T47D (cell line): ENCODE data around the gene EPHA3.
A peak's percentile ranks its signal among the peaks of the same experiment; 100 is the strongest.

Source experiments
- DNase-seq, 2 experiments: peaks; one replicate each; pipeline versions ENCODE4 v3.0.0 to v3.0.0-alpha.2; 2011 to 2012; ENCODE audit warnings: low read depth in 1 of 2, low spot score in 1 of 2
- JUND ChIP-seq: IDR thresholded peaks from 2 replicates; pipeline ENCODE4 v1.6.1; 2012; ENCODE audit warnings: low read depth
- in situ Hi-C: cut with HindIII; loops from 2 replicates; pipeline ENCODE4 v1.10.0; 2016; ENCODE audit warnings: low sequenced_read_pairs, low pct_unique_long_range_greater_than_20kb

Gene EPHA3

GRCh38 chr3:89488800-89489580 is 381.6 kb downstream of the EPHA3 start:
- in situ Hi-C loops, result no loop called here
- no peak for DNase-seq
- TF ChIP-seq JUND, result no peak

DNA sequence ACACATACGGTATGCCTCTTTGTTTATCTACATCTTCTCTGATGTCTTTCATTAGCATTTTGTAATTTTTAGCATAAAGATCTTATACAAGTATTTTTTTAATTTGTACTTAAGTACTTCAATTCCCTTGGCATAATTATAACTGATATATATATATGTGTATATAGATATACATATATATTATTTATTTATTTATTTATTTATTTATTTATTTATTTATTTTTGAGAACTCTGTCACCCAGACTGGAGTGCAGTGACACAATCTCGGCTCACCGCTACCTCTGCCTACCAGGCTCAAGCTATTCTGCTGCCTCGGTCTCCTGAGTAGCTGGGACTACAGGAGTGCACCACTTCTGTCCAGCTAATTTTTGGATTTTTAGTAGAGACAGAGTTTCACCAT is 382.7 kb downstream of the EPHA3 start:
- in situ Hi-C loops, result no loop called here
- TF ChIP-seq JUND, result no peak
- DNase-seq, result no peak

DNA sequence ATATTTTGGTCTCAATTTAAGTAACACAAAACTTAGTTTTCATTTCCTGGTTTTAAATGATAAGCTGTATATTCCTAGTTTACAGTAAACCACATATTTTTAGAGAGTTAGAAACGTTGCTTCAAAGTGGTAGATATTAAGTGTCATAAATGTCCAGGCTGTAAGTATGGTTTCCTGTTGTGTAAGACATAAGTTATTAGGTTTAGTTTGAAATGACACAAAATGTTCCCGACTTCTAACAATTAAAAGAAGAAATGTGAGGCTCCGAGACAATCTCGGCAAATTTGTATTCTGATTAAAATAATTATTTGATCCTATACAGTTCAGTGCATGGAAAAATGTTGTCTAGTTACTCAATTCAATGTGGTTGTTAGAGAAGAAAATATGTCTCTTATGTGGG is 387.3 kb downstream of the EPHA3 start:
- TF ChIP-seq JUND, result no peak
- in situ Hi-C loops, result no loop called here
- no peak for DNase-seq

- TF ChIP-seq JUND, result no peak
Observed at GRCh38 chr3:89503891-89504391, 396.5 kb downstream of the EPHA3 start.

DNA sequence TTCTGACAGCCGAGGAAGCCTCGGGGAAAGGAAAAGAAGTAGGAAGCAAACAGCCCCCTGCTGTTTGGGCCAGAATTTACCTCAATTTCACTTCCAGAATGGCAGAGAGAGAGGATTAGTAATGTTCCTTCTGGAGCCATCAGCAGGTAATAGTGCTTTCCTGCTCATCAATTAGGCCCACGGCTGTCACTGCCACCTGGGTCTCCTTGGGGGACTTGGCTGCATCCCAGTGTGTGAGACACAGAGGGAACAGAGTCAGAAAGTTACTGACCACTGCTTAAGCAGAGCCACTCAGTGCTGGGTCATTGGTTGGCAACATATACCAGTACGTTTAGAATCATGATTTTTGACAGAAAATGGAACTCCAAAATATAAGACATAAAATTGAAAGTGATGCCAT is 397.0 kb downstream of the EPHA3 start:
- in situ Hi-C loops, result no loop called here
- peak in 1 of 2 experiments; percentile 4 for DNase-seq
- TF ChIP-seq JUND, result no peak

More at GRCh38 chr3:89503891-89504391, 396.5 kb downstream of the EPHA3 start:
- DNase-seq, result peak in 1 of 2 experiments; percentile 29
- in situ Hi-C loops, result no loop called here

DNA sequence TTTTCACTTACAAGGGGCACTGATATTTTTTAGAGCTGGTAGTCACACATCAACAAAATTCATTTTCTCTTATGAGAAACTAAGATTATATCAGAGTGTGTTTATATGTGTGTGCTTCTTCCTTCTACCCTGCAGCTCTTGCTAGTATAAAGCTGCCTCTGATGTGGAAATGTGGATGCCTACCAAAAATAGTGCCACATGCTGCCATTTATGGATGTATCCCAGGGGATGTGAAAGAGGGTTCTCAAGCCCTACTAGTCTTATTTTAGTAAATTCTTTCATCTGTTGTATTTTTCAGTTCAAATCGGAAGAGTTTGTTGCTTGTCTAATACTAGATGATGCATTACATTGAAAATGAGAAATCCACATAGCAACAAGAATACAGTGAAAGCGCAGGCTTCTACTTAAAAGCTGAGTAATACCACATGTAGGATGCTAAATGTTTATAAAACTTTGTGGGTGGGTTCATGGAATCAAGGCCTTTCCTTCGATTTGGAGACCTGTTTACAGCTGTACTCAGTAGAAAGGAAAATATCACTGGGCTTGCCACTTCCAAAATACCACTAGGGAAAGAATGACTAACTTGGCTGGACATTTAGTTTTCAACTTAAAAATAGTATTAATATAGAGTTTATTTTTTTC is 399.2 kb downstream of the EPHA3 start:
- no peak for TF ChIP-seq JUND
- in situ Hi-C loops, result no loop called here
- DNase-seq, result no peak

DNA sequence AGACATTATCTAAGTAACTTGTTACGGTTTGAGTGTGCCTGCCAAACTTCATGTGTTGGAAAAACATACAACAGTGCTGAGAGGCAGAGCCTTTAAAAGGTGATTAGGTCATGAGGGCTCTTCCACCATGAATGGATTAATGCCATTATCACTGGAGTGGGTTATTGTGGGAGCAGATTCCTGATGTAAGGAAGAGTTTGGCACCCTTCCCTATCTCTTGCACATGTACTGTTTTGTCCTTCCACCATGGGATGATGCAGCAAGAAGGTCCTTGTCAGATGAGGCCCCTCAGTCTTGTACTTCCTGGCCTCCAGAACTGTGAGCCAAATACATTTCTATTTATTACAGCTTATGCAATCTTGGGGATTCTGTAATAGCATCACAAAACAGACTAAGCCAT is 413.9 kb downstream of the EPHA3 start:
- no peak for DNase-seq
- in situ Hi-C loops, result no loop called here
- TF ChIP-seq JUND, result no peak

DNA sequence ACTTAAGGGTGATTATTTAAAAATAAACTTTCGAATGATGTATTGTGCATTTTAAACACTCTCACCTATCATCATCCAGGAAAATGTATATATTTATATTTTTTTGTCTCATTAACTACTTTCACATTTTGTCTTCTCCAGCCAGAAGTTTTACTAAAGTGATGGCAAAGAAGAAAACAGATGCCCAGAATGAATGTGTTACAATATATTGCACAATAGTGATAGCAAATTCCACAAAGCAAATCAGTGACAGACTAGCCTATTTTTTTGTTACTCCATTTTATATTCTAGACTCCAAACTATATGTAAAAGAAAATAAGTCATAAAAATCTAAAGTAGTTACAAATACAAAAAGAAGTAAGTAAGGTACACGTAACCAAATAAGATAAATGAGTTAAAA is 414.7 kb downstream of the EPHA3 start:
- DNase-seq, result no peak
- in situ Hi-C loops, result no loop called here
- no peak for TF ChIP-seq JUND

GRCh38 chr3:89525609-89526008 is 418.2 kb downstream of the EPHA3 start:
- no peak for TF ChIP-seq JUND
- no peak for DNase-seq
- in situ Hi-C loops, result no loop called here

DNA sequence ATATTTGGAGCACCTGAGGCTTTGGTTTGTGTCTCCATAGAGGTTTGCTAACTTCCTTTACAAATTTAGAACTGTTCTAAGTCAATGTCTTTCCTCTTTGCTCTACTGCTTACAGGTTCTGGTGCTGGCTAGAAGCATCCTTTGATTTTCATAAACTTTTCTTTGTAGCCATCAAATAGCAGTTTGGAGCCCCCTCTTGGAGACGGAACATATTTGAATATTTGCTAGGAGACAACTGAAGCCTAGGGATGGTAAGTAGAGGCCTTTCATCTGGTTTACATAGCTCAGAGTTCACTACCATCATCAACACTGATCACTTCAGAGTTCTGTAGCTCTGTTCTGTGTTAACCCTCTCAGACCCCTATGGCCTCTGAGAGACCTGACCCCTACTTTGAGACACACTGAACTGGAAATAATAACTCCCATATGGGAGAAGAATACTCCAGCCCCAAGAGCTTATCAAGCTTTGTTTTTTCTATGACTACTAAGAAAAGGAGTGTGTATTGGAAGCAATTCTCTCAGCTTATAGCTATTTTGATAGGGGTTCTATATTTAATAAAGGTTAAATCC is 420.4 kb downstream of the EPHA3 start:
- peak in 1 of 2 experiments; percentile 2 for DNase-seq
- in situ Hi-C loops, result no loop called here
- TF ChIP-seq JUND, result no peak
